H1 (cell line): ENCODE results near the gene RTN4RL1. TPM values are rescaled to one million over a fixed set of nuclear protein-coding genes. Genes with fewer than 3 reads are reported as not detected.

Experiments used
- CTCF ChIA-PET: fragments of 300-600 bp; sonication (Branson Sonifier 250); formaldehyde crosslinking; loops from one replicate; lab custom pipeline; 2021; ENCODE audit not compliant: partially characterized antibody; lab: Charles Lee
- POLR2A ChIA-PET: fragments of 300-600 bp; sonication (Branson Sonifier 250); formaldehyde crosslinking; loops from one replicate; lab custom pipeline; 2021; ENCODE audit warnings: inconsistent platforms; ENCODE audit not compliant: partially characterized antibody; lab: Charles Lee
- DNase-seq, 2 experiments: peaks; one replicate each; pipeline versions ENCODE4 v3.0.0 to v3.0.0-alpha.2; 2010 to 2022; ENCODE audit warnings: low spot score in 2 of 2, low read depth in 1 of 2, mixed read lengths in 1 of 2
- FAIRE-seq: peaks from 2 replicates; lab custom pipeline; 2011; peaks lifted over from hg19 to GRCh38; lab: Jason Lieb, UNC
- H2AFZ ChIP-seq: 2 replicates; pipeline ENCODE4 v1.8.1; 2012; ENCODE audit warnings: low read length, inconsistent platforms
- H2AK5ac ChIP-seq: 2 replicates; pipeline ENCODE4 v1.6.1; 2013; ENCODE audit warnings: low read depth, low read length
- H2BK120ac ChIP-seq: replicated peaks from 2 replicates; pipeline ENCODE3; 2013; ENCODE audit warnings: low read depth, low read length, inconsistent platforms
- H2BK12ac ChIP-seq: 2 replicates; pipeline ENCODE4 v1.6.1; 2013; ENCODE audit warnings: low read depth, low read length
- H2BK15ac ChIP-seq: 2 replicates; pipeline ENCODE4 v1.6.1; 2013; ENCODE audit warnings: low read length
- H2BK20ac ChIP-seq: 2 replicates; pipeline ENCODE4 v1.6.1; 2013; ENCODE audit warnings: low read length
- H2BK5ac ChIP-seq: 2 replicates; pipeline ENCODE4 v1.6.1; 2013; ENCODE audit warnings: low read depth, low read length
- H3K14ac ChIP-seq: 2 replicates; pipeline ENCODE4 v1.6.1; 2013; ENCODE audit warnings: inconsistent platforms; ENCODE audit not compliant: insufficient read length
- H3K18ac ChIP-seq: 2 replicates; pipeline ENCODE4 v1.6.1; 2013; ENCODE audit warnings: low read length; ENCODE audit errors: extremely low read depth
- H3K23ac ChIP-seq: 2 replicates; pipeline ENCODE4 v1.6.1; 2013; ENCODE audit warnings: inconsistent platforms; ENCODE audit not compliant: insufficient read length
- H3K23me2 ChIP-seq: 2 replicates; pipeline ENCODE4 v1.6.1; 2013; ENCODE audit warnings: low read depth, low read length
- H3K27ac ChIP-seq: 2 replicates; pipeline ENCODE4 v1.6.1; 2011; ENCODE audit warnings: low read depth, low read length, inconsistent platforms
- H3K27me3 ChIP-seq, 4 experiments: replicated peaks in 1 of 4; 1 replicate in 1 of 4; 2 replicates in 3 of 4; pipeline versions ENCODE4 v1.6.1 to v1.8.1; 2011 to 2013; ENCODE audit warnings: low read length in 3 of 4, mild to moderate bottlenecking in 3 of 4, inconsistent platforms in 2 of 4, mixed read lengths in 2 of 4, moderate library complexity in 1 of 4; ENCODE audit not compliant: control insufficient read depth in 3 of 4, insufficient read depth in 3 of 4; ENCODE audit errors: extremely low read depth in 1 of 4
- H3K36me3 ChIP-seq, 4 experiments: 2 replicates each; pipeline versions ENCODE4 v1.6.1 to v1.8.1; 2011 to 2013; ENCODE audit warnings: mild to moderate bottlenecking in 4 of 4, low read length in 3 of 4, moderate library complexity in 2 of 4, control low read depth in 1 of 4, inconsistent platforms in 1 of 4; ENCODE audit not compliant: insufficient read depth in 4 of 4, control insufficient read depth in 2 of 4
- H3K4ac ChIP-seq: replicated peaks from 2 replicates; pipeline ENCODE3; 2013; ENCODE audit warnings: low read length, low read depth, mixed read lengths, inconsistent platforms; ENCODE audit not compliant: insufficient read length
- H3K4me1 ChIP-seq, 4 experiments: replicated peaks in 1 of 4; 1 replicate in 1 of 4; 2 replicates in 3 of 4; pipeline versions ENCODE4 v1.6.1 to v1.8.1; 2011 to 2013; ENCODE audit warnings: low read length in 3 of 4, inconsistent platforms in 2 of 4, mixed read lengths in 1 of 4; ENCODE audit not compliant: insufficient read depth in 4 of 4, control insufficient read depth in 3 of 4
- H3K4me2 ChIP-seq, 2 experiments: 2 replicates each; pipeline versions ENCODE4 v1.6.1 to v1.8.1; 2011 to 2013; ENCODE audit warnings: low read depth in 2 of 2, low read length in 2 of 2, control low read depth in 1 of 2, inconsistent platforms in 1 of 2, mild to moderate bottlenecking in 1 of 2; ENCODE audit not compliant: insufficient read depth in 1 of 2
- H3K4me3 ChIP-seq, 4 experiments: fragments of 200-600, 300-600 bp in 1 of 4; sonication (generic), shearing (Covaris generic), sonication (Bioruptor Twin) in 1 of 4; 2 replicates each; pipeline versions ENCODE4 v1.5.1 to v1.8.1; 2011 to 2016; ENCODE audit warnings: low read length in 4 of 4, low read depth in 3 of 4, control low read depth in 2 of 4, inconsistent platforms in 2 of 4, mild to moderate bottlenecking in 2 of 4, mixed read lengths in 1 of 4, moderate library complexity in 1 of 4; ENCODE audit not compliant: insufficient read depth in 2 of 4; ENCODE audit errors: extremely low read depth in 1 of 4
- H3K56ac ChIP-seq: replicated peaks from 2 replicates; pipeline ENCODE3; 2013; ENCODE audit warnings: low read depth, mild to moderate bottlenecking, mixed read lengths, low read length, inconsistent platforms; ENCODE audit not compliant: insufficient read length
- H3K79me1 ChIP-seq: 2 replicates; pipeline ENCODE4 v1.6.1; 2013; ENCODE audit warnings: low read depth, low read length, control low read depth
- H3K79me2 ChIP-seq, 2 experiments: 2 replicates each; pipeline versions ENCODE4 v1.6.1 to v1.8.1; 2012 to 2013; ENCODE audit warnings: low read length in 2 of 2, mild to moderate bottlenecking in 2 of 2, inconsistent platforms in 1 of 2; ENCODE audit not compliant: insufficient read depth in 2 of 2, control insufficient read depth in 1 of 2
- H3K9ac ChIP-seq, 4 experiments: replicated peaks in 1 of 4; 1 replicate in 1 of 4; 2 replicates in 3 of 4; pipeline versions ENCODE4 v1.6.1 to v1.8.1; 2011 to 2013; ENCODE audit warnings: low read depth in 3 of 4, low read length in 3 of 4, control low read depth in 2 of 4, mild to moderate bottlenecking in 2 of 4, moderate library complexity in 2 of 4, inconsistent platforms in 1 of 4; ENCODE audit errors: extremely low read depth in 1 of 4
- H3K9me3 ChIP-seq, 2 experiments: 2 replicates each; pipeline versions ENCODE4 v1.6.1 to v1.8.1; 2012 to 2013; ENCODE audit warnings: mild to moderate bottlenecking in 2 of 2, moderate library complexity in 2 of 2, control low read depth in 1 of 2, inconsistent platforms in 1 of 2, low read depth in 1 of 2, low read length in 1 of 2, mixed read lengths in 1 of 2; ENCODE audit not compliant: insufficient read depth in 2 of 2
- H4K20me1 ChIP-seq, 2 experiments: replicated peaks in 1 of 2; 2 replicates each; pipeline versions ENCODE3 to v1.8.1; 2011 to 2013; ENCODE audit warnings: inconsistent platforms in 2 of 2, low read length in 2 of 2, mild to moderate bottlenecking in 1 of 2; ENCODE audit not compliant: insufficient read depth in 2 of 2, control insufficient read depth in 1 of 2
- H4K5ac ChIP-seq: 2 replicates; pipeline ENCODE4 v1.6.1; 2013; ENCODE audit warnings: low read length, low read depth, mixed read lengths, inconsistent platforms; ENCODE audit not compliant: insufficient read length
- H4K8ac ChIP-seq: 2 replicates; pipeline ENCODE4 v1.8.0; 2013; ENCODE audit warnings: mild to moderate bottlenecking, moderate library complexity, low read length, inconsistent platforms; ENCODE audit not compliant: insufficient read depth; ENCODE audit errors: extremely low read depth
- H4K91ac ChIP-seq: replicated peaks from 2 replicates; pipeline ENCODE3; 2013; ENCODE audit warnings: low read length, mixed read lengths, inconsistent platforms; ENCODE audit not compliant: insufficient read length
- CREB1 ChIP-seq: IDR thresholded peaks from 2 replicates; pipeline ENCODE4 v1.6.1; 2012; ENCODE audit warnings: inconsistent platforms
- EZH2 ChIP-seq: fragments of 200-600 bp; sonication (generic); IDR thresholded peaks from 2 replicates; pipeline ENCODE4 v1.7.1; 2012; ENCODE audit warnings: low read depth, mild to moderate bottlenecking, moderate library complexity, low read length, inconsistent platforms; ENCODE audit not compliant: severe bottlenecking
- GTF2F1 ChIP-seq: IDR thresholded peaks from 2 replicates; pipeline ENCODE4 v1.6.1; 2012; ENCODE audit warnings: low read depth, low read length, improper control_type of control experiment, borderline replicate concordance
- NRF1 ChIP-seq: IDR thresholded peaks from 2 replicates; pipeline ENCODE4 v1.6.1; 2011; ENCODE audit warnings: mild to moderate bottlenecking, low read depth, low read length, improper control_type of control experiment
- PHF8 ChIP-seq: fragments of 200-600 bp; sonication (generic); conservative IDR thresholded peaks from 2 replicates; pipeline ENCODE4 v1.7.1; 2012; ENCODE audit warnings: low read depth, mild to moderate bottlenecking, inconsistent platforms, low read length, moderate library complexity
- SIN3A ChIP-seq, 2 experiments: IDR thresholded peaks in 1 of 2; conservative IDR thresholded peaks in 1 of 2; 2 replicates each; pipeline ENCODE4 v1.6.1; 2011 to 2012; ENCODE audit warnings: low read length in 2 of 2, improper control_type of control experiment in 1 of 2, low read depth in 1 of 2, mild to moderate bottlenecking in 1 of 2
- WGBS, 2 experiments: shearing (Covaris generic) in 1 of 2; methylation state at CpG; one replicate each; pipeline versions ENCODE4 v1.1.6 to v1.1.7; 2013 to 2015; ENCODE audit warnings: low lambda C conversion rate in 2 of 2, mixed read lengths in 2 of 2, inconsistent platforms in 1 of 2, low coverage in 1 of 2, missing lambda C conversion rate in 1 of 2; ENCODE audit not compliant: insufficient replicate concordance in 2 of 2, insufficient coverage in 1 of 2, insufficient read length in 1 of 2; ENCODE audit errors: extremely low coverage in 1 of 2, missing lambda C conversion rate in 1 of 2; 5-methylcytosine and 5-hydroxymethylcytosine counted together
- polyA plus RNA-seq, 7 experiments: library from polyadenylated mRNA; depleted of rRNA in 3 of 7; stranded (reverse) in 5 of 7; unstranded in 2 of 7; fragments of >200 nt in 5 of 7; fragments of 200-250 nt in 2 of 7; gene quantifications; 1 replicate in 5 of 7; 2 replicates in 1 of 7; 4 replicates in 1 of 7; pipeline versions ENCODE4 v1.2.1 to v1.2.3, GENCODE V29; 2011 to 2013; ENCODE audit warnings: missing spikeins in 2 of 7, mixed read lengths in 2 of 7
- total RNA-seq: library from RNA; stranded (reverse); fragmentation: NEBNext Ultra II Directional; extraction: Animal tissue kit (Norgen Biotek cat#: 25700); gene quantifications from 2 replicates; pipeline ENCODE4 v1.2.1, GENCODE V29; 2021

The RTN4RL1 gene
- total and polyA plus RNA-seq, 2 of the 8 experiments (the other 6 are each of a cell fraction or from before 2014, with no cell fraction given) = 0.09 TPM; not detected in 1

DNA sequence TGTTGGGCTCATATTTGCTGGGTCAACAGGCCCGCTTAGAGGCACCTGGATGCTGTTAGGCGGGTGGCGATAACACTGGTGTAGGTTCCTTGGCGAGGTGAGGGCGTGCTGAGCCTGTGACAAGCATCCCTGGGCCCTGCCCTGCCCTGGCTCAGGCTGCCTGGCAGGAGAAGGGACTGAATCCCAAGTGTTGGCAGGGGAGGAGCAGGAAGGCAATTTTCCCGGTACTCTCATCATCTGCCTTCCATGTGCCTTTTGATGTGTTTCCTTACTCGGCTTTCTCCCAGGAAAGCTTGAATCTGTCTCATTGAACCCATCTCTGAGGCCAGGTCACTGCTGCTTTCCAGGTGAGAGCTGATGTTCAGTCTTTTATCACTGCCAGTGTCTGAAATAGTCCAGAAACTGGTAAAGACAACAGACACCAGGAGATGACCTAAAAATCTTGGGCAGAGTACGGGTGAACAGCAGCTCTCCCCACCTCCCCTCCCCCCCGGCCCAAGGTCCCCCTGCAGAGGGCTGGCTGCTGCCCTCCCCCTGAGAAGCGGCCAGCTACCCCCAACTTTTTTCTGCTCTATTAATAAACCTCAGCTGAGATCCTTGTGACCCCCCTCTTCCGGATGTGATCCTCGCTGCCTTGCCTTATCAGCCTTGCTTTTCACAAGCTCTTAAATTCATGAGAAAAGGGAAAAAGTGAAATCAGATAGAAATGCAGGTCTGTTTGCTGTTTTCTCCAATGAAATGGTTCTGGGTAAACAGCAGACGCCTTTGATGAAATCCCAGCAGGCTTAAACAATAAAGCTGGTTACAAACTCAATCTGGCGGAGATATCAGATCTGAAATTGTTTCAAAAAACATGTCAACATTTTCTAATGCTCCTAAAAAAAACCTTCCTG, 29.0 kb downstream of the RTN4RL1 start:
- CTCF ChIA-PET = interaction anchor here (1.2 to 2.2 kb wide), 3 partner anchors 29 to 248 kb away, joined by 3 to 6 read pairs (median 6); partner anchors contain the start of gene RTN4RL1

More for the DNA sequence above, 29.0 kb downstream of the RTN4RL1 start:
- no peak overlapping the region for H2BK5ac ChIP-seq
- no peak overlapping the region for H3K27ac ChIP-seq
- POLR2A ChIA-PET = no interaction called here
- H2BK12ac ChIP-seq = peak overlapping the region; percentile 75; the same call in 1 of the 2 replicates
- no peaks in the 10 kb centered on the region for H3K9me3 ChIP-seq
- no peak for TF ChIP-seq PHF8
- TF ChIP-seq SIN3A (conservative IDR thresholded peaks at IDR 0.05 in 1 of 2, IDR thresholded peaks at IDR 0.05 in 1 of 2; ENCODE audit: low read depth in 1 of 2, low read length in 2 of 2) = no peak
- no peak for TF ChIP-seq GTF2F1
- no peak for TF ChIP-seq CREB1
- no peak for TF ChIP-seq EZH2
- TF ChIP-seq NRF1 = no peak
- no peaks in the 10 kb centered on the region for H3K79me2 ChIP-seq
- DNase-seq (no peak), FAIRE-seq (no peak)
- peaks cover 8 to 28% (median 20%) of the 10 kb centered on the region in 4 experiments for H3K27me3 ChIP-seq
- no peak overlapping the region for H3K14ac ChIP-seq
- peak overlapping the region; percentile 60 for H3K18ac ChIP-seq
- peak overlapping the region; percentile 46; the same call in 1 of the 2 replicates for H2BK15ac ChIP-seq
- no peak overlapping the region for H3K4me3 ChIP-seq
- H3K79me1 ChIP-seq = no peaks in the 10 kb centered on the region
- H2BK120ac ChIP-seq = no peak overlapping the region
- WGBS, 2 experiments = 81% methylated on average over 13 of the region's 14 CpGs; no CpG with 5 or more reads in 1 of the 2 experiments
- H2AK5ac ChIP-seq = no peak overlapping the region
- no peak overlapping the region; a peak in 1 of 4 replicates for H3K4me2 ChIP-seq
- peaks cover 0 to 21% (median 12%) of the 10 kb centered on the region in 4 experiments; a peak in 6 of 7 replicates for H3K4me1 ChIP-seq
- no peak overlapping the region for H2BK20ac ChIP-seq
- H4K8ac ChIP-seq = no peak overlapping the region
- H2AFZ ChIP-seq = no peak overlapping the region
- H4K5ac ChIP-seq = no peak overlapping the region
- H3K4ac ChIP-seq = no peak overlapping the region
- no peak overlapping the region for H3K56ac ChIP-seq
- H4K91ac ChIP-seq = no peak overlapping the region
- H3K23ac ChIP-seq = no peak overlapping the region
- no peak overlapping the region for H3K9ac ChIP-seq
- H4K20me1 ChIP-seq = no peaks in the 10 kb centered on the region
- no peaks in the 10 kb centered on the region for H3K36me3 ChIP-seq
- peaks cover 4% of the 10 kb centered on the region; the same call in 1 of the 2 replicates for H3K23me2 ChIP-seq
